Hepatocyte (in vitro differentiated cells): ENCODE data around the gene PIAS4. TPM values are rescaled to one million over a fixed set of nuclear protein-coding genes. Genes with fewer than 3 reads are reported as not detected.

Source experiments
- DNase-seq: peaks from one replicate; pipeline ENCODE4 v3.0.0-alpha.2; 2016; ENCODE audit warnings: low spot score
- H2AFZ ChIP-seq: fragments of 200-600 bp; sonication (generic); 2 replicates; pipeline ENCODE4 v1.6.0; 2016; ENCODE audit warnings: antibody characterized with exemption, mild to moderate bottlenecking
- H3K27ac ChIP-seq: fragments of 200-600 bp; sonication (generic); 2 replicates; pipeline ENCODE4 v1.5.1; 2016; ENCODE audit warnings: mild to moderate bottlenecking
- H3K27me3 ChIP-seq: fragments of 200-600 bp; sonication (generic); 2 replicates; pipeline ENCODE4 v1.6.1; 2016
- H3K36me3 ChIP-seq: fragments of 200-600 bp; sonication (generic); replicated peaks from 2 replicates; pipeline ENCODE4 v1.5.1; 2016; ENCODE audit warnings: low read depth; ENCODE audit not compliant: insufficient read depth
- H3K4me1 ChIP-seq: fragments of 200-600 bp; sonication (generic); 2 replicates; pipeline ENCODE4 v1.5.1; 2016; ENCODE audit warnings: mild to moderate bottlenecking, moderate library complexity; ENCODE audit not compliant: insufficient read depth
- H3K4me2 ChIP-seq: fragments of 200-600 bp; sonication (generic); 2 replicates; pipeline ENCODE4 v1.6.0; 2016
- H3K4me3 ChIP-seq: fragments of 200-600 bp; sonication (generic); 2 replicates; pipeline ENCODE4 v1.5.1; 2016; ENCODE audit warnings: mild to moderate bottlenecking
- H3K79me2 ChIP-seq: fragments of 200-600 bp; sonication (generic); 2 replicates; pipeline ENCODE4 v1.6.0; 2017; ENCODE audit warnings: mild to moderate bottlenecking
- H3K9me2 ChIP-seq: fragments of 200-600 bp; sonication (generic); replicated peaks from 2 replicates; pipeline ENCODE4 v1.6.0; 2017; ENCODE audit warnings: mild to moderate bottlenecking; ENCODE audit not compliant: insufficient read depth
- H3K9me3 ChIP-seq: fragments of 200-600 bp; sonication (generic); 2 replicates; pipeline ENCODE4 v1.5.1; 2016; ENCODE audit warnings: low read depth, mild to moderate bottlenecking
- H4K20me1 ChIP-seq: fragments of 200-600 bp; sonication (generic); 2 replicates; pipeline ENCODE4 v1.6.0; 2016; ENCODE audit warnings: mild to moderate bottlenecking; ENCODE audit not compliant: insufficient read depth, poor library complexity, severe bottlenecking
- CTCF ChIP-seq: fragments of 200-600 bp; sonication (generic); IDR thresholded peaks from 2 replicates; pipeline ENCODE4 v1.5.1; 2016; ENCODE audit warnings: antibody characterized with exemption, mild to moderate bottlenecking; ENCODE audit not compliant: poor library complexity
- EZH2 ChIP-seq: fragments of 200-600 bp; sonication (generic); IDR thresholded peaks from 2 replicates; pipeline ENCODE4 v1.6.1; 2016; ENCODE audit warnings: antibody characterized with exemption, mild to moderate bottlenecking, borderline replicate concordance
- EZH2phosphoT487 ChIP-seq: fragments of 200-600 bp; sonication (generic); IDR thresholded peaks from one replicate; pipeline ENCODE4 v1.6.1; 2018; ENCODE audit warnings: antibody characterized with exemption, mild to moderate bottlenecking, low read depth, moderate library complexity; ENCODE audit not compliant: unreplicated experiment, severe bottlenecking
- WGBS: methylation state at CpG from one replicate; pipeline ENCODE4 v1.1.6; 2016; ENCODE audit warnings: low lambda C conversion rate; ENCODE audit errors: missing lambda C conversion rate; 5-methylcytosine and 5-hydroxymethylcytosine counted together
- polyA plus RNA-seq: library from polyadenylated mRNA; unstranded; fragments of >200 nt; fragmentation: Nextera tagmentation; extraction: Ambion mirVana; gene quantifications from 2 replicates; pipeline ENCODE4 v1.2.1, GENCODE V29; 2016
- total RNA-seq: library from RNA; depleted of rRNA; stranded (reverse); fragments of >200 nt; gene quantifications from 2 replicates; pipeline ENCODE4 v1.2.3, GENCODE V29; 2014

The PIAS4 gene
- total and polyA plus RNA-seq, 2 experiments from 2014 or later = 15.0 to 16.7 TPM

- H3K9me2 ChIP-seq = no peaks in the 10 kb centered on the region
- no peak overlapping the region for H3K4me3 ChIP-seq
- H3K79me2 ChIP-seq = peaks cover 79% of the 10 kb centered on the region
- H3K4me1 ChIP-seq = peaks cover 16% of the 10 kb centered on the region
- H3K36me3 ChIP-seq = no peaks in the 10 kb centered on the region
- no peak overlapping the region for H2AFZ ChIP-seq
- H3K4me2 ChIP-seq = no peak overlapping the region
- no peak for TF ChIP-seq CTCF
- TF ChIP-seq EZH2 = no peak
- no peak for TF ChIP-seq EZH2phosphoT487
- H4K20me1 ChIP-seq = peaks cover 82% of the 10 kb centered on the region
- H3K27ac ChIP-seq = no peak overlapping the region
- H3K27me3 ChIP-seq = no peaks in the 10 kb centered on the region
- WGBS = 95% methylated on average over 37 of the region's 39 CpGs
- no peak for DNase-seq
- no peaks in the 10 kb centered on the region for H3K9me3 ChIP-seq
Observed at GRCh38 chr19:3981736-3982681, 25.5 kb upstream of the PIAS4 start.

- peaks cover 23% of the 10 kb centered on the region for H3K4me1 ChIP-seq
- H4K20me1 ChIP-seq = peaks cover 73% of the 10 kb centered on the region
- H3K9me3 ChIP-seq = no peaks in the 10 kb centered on the region
- no peak for TF ChIP-seq EZH2
- no peak for TF ChIP-seq EZH2phosphoT487
- TF ChIP-seq CTCF = no peak
- DNase-seq = peak; percentile 67
- no peak overlapping the region for H3K4me3 ChIP-seq
- H3K9me2 ChIP-seq = no peaks in the 10 kb centered on the region
- H3K79me2 ChIP-seq = peaks cover 70% of the 10 kb centered on the region
- H3K27me3 ChIP-seq = no peaks in the 10 kb centered on the region
- H3K27ac ChIP-seq = peak overlapping the region; percentile 100
- 93% methylated on average over 40 of the region's 40 CpGs for WGBS
- no peak overlapping the region for H2AFZ ChIP-seq
- no peaks in the 10 kb centered on the region for H3K36me3 ChIP-seq
- H3K4me2 ChIP-seq = peak overlapping the region; percentile 96
Observed at GRCh38 chr19:3982701-3983541, 24.6 kb upstream of the PIAS4 start.

- Histone ChIP-seq H3K36me3 (no peaks in the 10 kb centered on the region), H3K79me2 (peaks cover 64% of the 10 kb centered on the region), H3K27ac (peak overlapping the region; percentile 100), H3K9me3 (no peaks in the 10 kb centered on the region), H3K4me3 (peak overlapping the region; percentile 97), H3K27me3 (no peaks in the 10 kb centered on the region), H3K4me1 (peaks cover 23% of the 10 kb centered on the region), H3K9me2 (no peaks in the 10 kb centered on the region), H3K4me2 (peak overlapping the region; percentile 96), H2AFZ (no peak overlapping the region), H4K20me1 (peaks cover 67% of the 10 kb centered on the region)
- DNase-seq = no peak
- TF ChIP-seq CTCF = no peak
- WGBS = 74% methylated on average over 7 of the region's 7 CpGs
Observed at GRCh38 chr19:3983542-3983914, 24.0 kb upstream of the PIAS4 start.
